ENCODE data around the gene ABHD5. TPM values are rescaled to one million over a fixed set of nuclear protein-coding genes. Genes with fewer than 3 reads are reported as not detected.

Gene ABHD5
- total and polyA plus RNA-seq, 2 of the 8 experiments (the other 6 are each of a cell fraction or from before 2014, with no cell fraction given) = 10.5 to 16.4 TPM

DNA sequence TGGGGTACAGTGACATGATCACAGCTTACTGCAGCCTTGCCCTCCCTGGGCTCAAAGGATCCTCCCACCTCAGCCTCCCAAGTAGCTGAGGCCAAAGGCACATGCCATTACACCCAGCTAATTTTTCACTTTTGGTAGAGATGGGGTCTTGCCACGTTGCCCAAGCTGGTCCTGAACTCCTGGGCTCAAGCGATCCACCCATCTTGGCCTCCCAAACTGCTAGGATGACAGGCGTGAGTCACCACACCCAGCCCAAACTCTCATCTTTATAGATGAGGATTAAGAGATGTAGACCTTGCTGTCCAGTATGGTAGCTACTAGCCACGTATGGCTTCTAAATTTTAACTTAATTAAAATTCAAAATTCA, 4.4 kb upstream of the ABHD5 start:
- FAIRE-seq (no peak), DNase-seq (ENCODE audit: low read depth in 1 of 2, low spot score in 2 of 2) (no peak)
- H3K36me3 ChIP-seq (ENCODE audit: control insufficient read depth in 2 of 4, insufficient read depth in 4 of 4, low read length in 3 of 4) = no peaks in the 10 kb centered on the region
- H3K9ac ChIP-seq (replicated peaks in 1 of 4; ENCODE audit: extremely low read depth in 1 of 4, low read depth in 3 of 4, low read length in 3 of 4) = no peak overlapping the region
- WGBS, 2 experiments (ENCODE audit: extremely low coverage in 1 of 2, insufficient coverage in 1 of 2, insufficient read length in 1 of 2, insufficient replicate concordance in 2 of 2, low coverage in 1 of 2, low lambda C conversion rate in 2 of 2, missing lambda C conversion rate in 1 of 2) = 90% methylated on average over 4 of the region's 4 CpGs; no CpG with 5 or more reads in 1 of the 2 experiments
- no peaks in the 10 kb centered on the region for H3K79me1 ChIP-seq (ENCODE audit: low read depth, low read length)
- no peaks in the 10 kb centered on the region for H3K27me3 ChIP-seq (replicated peaks in 1 of 4; ENCODE audit: control insufficient read depth in 3 of 4, extremely low read depth in 1 of 4, insufficient read depth in 3 of 4, low read length in 3 of 4)
- H4K20me1 ChIP-seq (replicated peaks in 1 of 2; ENCODE audit: control insufficient read depth in 1 of 2, insufficient read depth in 2 of 2, low read length in 2 of 2) = no peaks in the 10 kb centered on the region
- no peak overlapping the region for H4K91ac ChIP-seq (replicated peaks; ENCODE audit: insufficient read length, low read length)
- no peak overlapping the region for H3K18ac ChIP-seq (ENCODE audit: extremely low read depth, low read length)
- H3K9me3 ChIP-seq (ENCODE audit: insufficient read depth in 2 of 2, low read depth in 1 of 2, low read length in 1 of 2) = no peaks in the 10 kb centered on the region
- H3K4me3 ChIP-seq (ENCODE audit: extremely low read depth in 1 of 4, insufficient read depth in 2 of 4, low read depth in 3 of 4, low read length in 4 of 4) = no peak overlapping the region
- no peak overlapping the region for H2BK12ac ChIP-seq (ENCODE audit: low read depth, low read length)
- H3K4ac ChIP-seq (replicated peaks; ENCODE audit: insufficient read length, low read depth, low read length) = no peak overlapping the region
- H4K8ac ChIP-seq (ENCODE audit: extremely low read depth, insufficient read depth, low read length) = no peak overlapping the region
- H3K56ac ChIP-seq (replicated peaks; ENCODE audit: insufficient read length, low read depth, low read length) = no peak overlapping the region
- no peak overlapping the region for H3K23ac ChIP-seq (ENCODE audit: insufficient read length)
- H3K27ac ChIP-seq (ENCODE audit: low read depth, low read length) = no peak overlapping the region
- peaks cover 2% of the 10 kb centered on the region; the same call in 1 of the 2 replicates for H3K23me2 ChIP-seq (ENCODE audit: low read depth, low read length)
- H4K5ac ChIP-seq (ENCODE audit: insufficient read length, low read depth, low read length) = no peak overlapping the region
- POLR2A ChIA-PET (ENCODE audit: partially characterized antibody) = no interaction called here
- H2BK5ac ChIP-seq (ENCODE audit: low read depth, low read length) = no peak overlapping the region
- no peak overlapping the region for H2AFZ ChIP-seq (ENCODE audit: low read length)
- H2BK120ac ChIP-seq (replicated peaks; ENCODE audit: low read depth, low read length) = no peak overlapping the region
- H3K79me2 ChIP-seq (ENCODE audit: control insufficient read depth in 1 of 2, insufficient read depth in 2 of 2, low read length in 2 of 2) = no peaks in the 10 kb centered on the region; a peak in 1 of 4 replicates
- no peak overlapping the region for H2BK20ac ChIP-seq (ENCODE audit: low read length)
- no peak overlapping the region for H3K14ac ChIP-seq (ENCODE audit: insufficient read length)
- no peaks in the 10 kb centered on the region; a peak in 3 of 7 replicates for H3K4me1 ChIP-seq (replicated peaks in 1 of 4; ENCODE audit: control insufficient read depth in 3 of 4, insufficient read depth in 4 of 4, low read length in 3 of 4)
- no peak overlapping the region for H3K4me2 ChIP-seq (ENCODE audit: insufficient read depth in 1 of 2, low read depth in 2 of 2, low read length in 2 of 2)
- CTCF ChIA-PET (ENCODE audit: partially characterized antibody) = no interaction called here
- H2BK15ac ChIP-seq (ENCODE audit: low read length) = no peak overlapping the region
- no peak overlapping the region for H2AK5ac ChIP-seq (ENCODE audit: low read depth, low read length)
- TF ChIP-seq EZH2 (IDR thresholded peaks at IDR 0.05; ENCODE audit: low read depth, low read length, severe bottlenecking) (no peak), ZNF274 (IDR thresholded peaks at IDR 0.05; ENCODE audit: borderline replicate concordance, extremely low read depth, low read length) (no peak), NANOG (IDR thresholded peaks at IDR 0.05; ENCODE audit: insufficient read depth, low read depth, low read length, poor library complexity, severe bottlenecking) (no peak), KDM4A (IDR thresholded peaks at IDR 0.05; ENCODE audit: low read depth, low read length, severe bottlenecking) (no peak), CBX8 (IDR thresholded peaks at IDR 0.05; ENCODE audit: borderline replicate concordance, low read depth, low read length) (no peak), EGR1 (IDR thresholded peaks at IDR 0.05; ENCODE audit: borderline replicate concordance, low read depth, low read length) (no peak), SRF (IDR thresholded peaks at IDR 0.05; ENCODE audit: low read depth, low read length) (no peak), SIRT6 (IDR thresholded peaks at IDR 0.05; ENCODE audit: low read length) (no peak), JUND (IDR thresholded peaks at IDR 0.05; ENCODE audit: low read length) (no peak), BCL11A (IDR thresholded peaks at IDR 0.05; ENCODE audit: low read depth in 2 of 2, low read length in 2 of 2) (no peak), CHD2 (IDR thresholded peaks at IDR 0.05; ENCODE audit: low read length) (no peak), KDM1A (IDR thresholded peaks at IDR 0.05; ENCODE audit: borderline replicate concordance, low read length) (no peak)
